GM19238 (cell line): ENCODE data around the gene ZBTB25.
"Not testable (repeated sequence)": the region's sequence is repeated elsewhere in the genome, so short reads cannot be mapped to it uniquely, and the experiment has no call there.

Source experiments
- DNase-seq: peaks from one replicate; pipeline ENCODE4 v3.0.0; 2011; ENCODE audit warnings: low spot score; ENCODE audit not compliant: insufficient read length

The ZBTB25 gene

DNA sequence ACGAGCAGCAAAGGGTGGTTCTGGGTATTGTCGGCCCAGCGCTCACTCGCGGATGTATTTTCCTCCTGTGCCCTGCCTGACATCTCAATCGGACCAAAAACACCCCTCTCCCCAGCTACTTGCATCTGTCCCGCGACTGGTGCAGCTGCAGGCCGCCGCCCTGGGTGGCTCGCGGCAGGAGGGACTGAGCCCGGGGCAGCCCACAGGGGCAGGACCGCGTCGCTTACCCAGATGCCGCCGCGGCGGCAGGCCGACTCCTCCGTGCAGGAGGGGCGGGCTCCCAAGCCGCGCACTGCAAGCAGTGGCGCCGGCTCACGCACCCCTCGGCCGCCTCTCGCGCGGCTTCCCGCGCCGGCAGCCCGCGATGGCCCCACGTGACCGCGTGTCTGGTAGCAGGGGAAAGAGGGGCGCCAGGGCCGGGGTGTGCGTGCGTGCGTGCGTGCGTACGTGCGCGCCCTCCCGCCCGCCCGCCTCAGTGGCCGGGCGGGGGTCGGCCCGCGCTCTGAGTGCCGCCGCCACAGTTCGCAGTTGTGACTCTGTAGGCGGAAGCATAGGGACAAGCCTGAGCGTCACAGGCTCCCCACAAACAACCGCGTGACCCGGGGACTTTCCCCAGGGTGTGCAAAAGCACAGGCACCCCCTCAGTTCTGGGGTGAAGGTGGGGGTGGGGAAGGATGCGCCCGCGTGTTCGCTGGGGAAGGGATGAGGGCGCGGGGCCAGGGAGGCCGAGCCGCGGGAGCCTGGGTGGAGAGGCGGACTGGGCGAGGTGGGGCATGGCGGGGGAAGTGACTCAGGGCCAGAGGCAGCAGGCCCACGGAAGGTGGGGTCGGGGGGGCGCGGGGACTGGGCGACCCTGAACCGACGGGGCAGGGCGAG lies at the start of gene ZBTB25:
Gene ZBTB25 (minus strand): TSS at position 405 of the 876 bp plus-strand sequence. CDS start 13,305 bp downstream, outside the sequence.
- DNase-seq, result peak; percentile 58

GRCh38 chr14:64550621-64551333 lies 47.1 kb upstream of the ZBTB25 start:
- DNase-seq, result no peak

DNA sequence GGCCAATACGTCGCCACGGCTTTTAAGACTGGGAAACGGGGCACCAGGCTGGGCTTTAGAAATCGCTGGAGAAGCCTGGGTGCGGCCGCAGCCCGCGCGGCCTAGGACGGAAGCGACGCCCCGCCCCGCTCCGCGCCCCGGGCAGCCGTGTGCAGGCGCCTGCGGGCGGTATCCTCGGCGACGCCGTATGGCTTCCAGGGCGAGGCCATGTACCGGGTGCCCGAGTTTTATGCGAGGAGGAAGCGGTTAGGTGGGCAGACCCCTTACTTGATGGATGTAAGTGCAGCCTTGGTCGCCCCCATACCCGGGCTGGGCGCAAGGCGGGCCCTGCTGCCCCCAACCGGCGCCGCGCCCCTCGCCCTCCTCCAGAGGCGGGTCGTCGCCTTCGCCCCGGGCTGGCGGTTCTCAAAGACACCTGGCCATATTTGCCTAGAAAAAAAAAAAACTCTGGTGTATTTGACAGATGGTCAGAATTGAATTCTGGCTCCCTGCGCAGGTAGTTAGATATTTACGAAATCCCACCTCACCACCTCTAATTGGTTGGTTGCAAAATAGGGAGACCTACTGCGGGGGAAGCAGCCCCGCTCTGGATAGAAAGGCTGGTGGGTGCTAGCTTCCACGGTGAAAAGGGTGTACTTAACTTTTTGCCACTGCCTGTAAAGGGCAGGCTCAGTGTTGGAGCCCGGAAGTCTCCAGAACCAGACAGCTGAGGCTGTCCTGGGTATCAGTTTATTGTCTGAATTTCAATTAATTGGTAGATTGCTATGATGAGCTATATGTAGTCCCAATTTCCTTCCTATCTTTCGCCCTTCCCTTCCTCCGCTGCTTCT lies 46.4 kb upstream of the ZBTB25 start, which contains the start of gene PPP1R36:
Gene PPP1R36 (plus strand): TSS at position 171 of the 830 bp plus-strand sequence. CDS start 37 bp downstream, at position 208.
- DNase-seq, result peak; percentile 26

GRCh38 chr14:64549016-64549415 lies 45.4 kb upstream of the ZBTB25 start:
- DNase-seq, result no peak

DNA sequence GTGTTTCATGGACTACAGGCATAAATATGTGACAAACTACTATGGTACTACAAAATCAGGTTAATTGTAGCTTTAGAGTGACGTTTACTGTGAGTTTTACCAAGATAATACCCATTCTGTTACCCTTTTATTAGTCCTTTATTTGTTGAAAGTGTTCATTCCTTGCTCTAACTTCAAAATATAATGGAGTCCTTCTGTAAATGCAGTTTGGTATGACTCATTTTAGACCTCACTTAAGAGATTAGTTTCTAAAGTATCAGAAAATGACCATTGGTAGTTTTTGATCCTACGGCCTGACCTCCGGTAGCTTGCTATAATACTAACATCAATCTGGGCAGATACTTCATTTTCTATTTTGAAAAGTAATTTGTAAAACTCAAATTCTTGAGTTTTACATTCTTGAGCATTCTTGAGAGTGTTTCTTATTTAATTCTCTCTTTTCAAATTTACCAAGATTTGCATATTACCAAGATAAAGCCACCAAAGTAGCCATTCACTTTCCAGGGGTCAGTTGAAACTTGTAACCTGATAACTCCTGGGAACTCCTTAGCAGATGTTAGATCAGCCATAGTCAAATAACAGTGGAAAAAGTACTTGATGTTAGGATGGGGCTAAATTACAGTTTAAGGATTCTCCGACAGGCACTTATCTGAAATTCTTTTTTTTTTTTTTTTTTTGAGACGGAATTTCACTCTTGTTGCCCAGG lies 41.1 kb upstream of the ZBTB25 start:
- no peak for DNase-seq

DNA sequence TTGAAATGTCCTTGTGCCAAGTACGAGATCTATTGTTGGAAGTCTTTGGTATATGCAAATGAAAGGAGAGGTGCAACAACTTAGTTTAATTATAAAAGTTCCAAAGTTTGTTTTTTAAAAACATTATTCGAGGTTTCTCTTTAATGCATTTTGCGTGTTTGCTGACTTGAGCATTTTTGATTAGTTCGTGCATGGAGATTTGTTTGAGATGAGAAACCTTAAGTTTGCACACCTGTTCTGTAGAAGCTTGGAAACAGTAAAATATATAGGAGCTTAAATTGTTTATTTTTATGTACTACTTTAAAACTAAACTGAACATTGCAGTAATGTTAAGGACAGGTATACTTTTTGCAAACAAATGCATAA lies 39.2 kb upstream of the ZBTB25 start:
- DNase-seq, result no peak

- no peak for DNase-seq
Observed at GRCh38 chr14:64541972-64542835, 38.6 kb upstream of the ZBTB25 start.

DNA sequence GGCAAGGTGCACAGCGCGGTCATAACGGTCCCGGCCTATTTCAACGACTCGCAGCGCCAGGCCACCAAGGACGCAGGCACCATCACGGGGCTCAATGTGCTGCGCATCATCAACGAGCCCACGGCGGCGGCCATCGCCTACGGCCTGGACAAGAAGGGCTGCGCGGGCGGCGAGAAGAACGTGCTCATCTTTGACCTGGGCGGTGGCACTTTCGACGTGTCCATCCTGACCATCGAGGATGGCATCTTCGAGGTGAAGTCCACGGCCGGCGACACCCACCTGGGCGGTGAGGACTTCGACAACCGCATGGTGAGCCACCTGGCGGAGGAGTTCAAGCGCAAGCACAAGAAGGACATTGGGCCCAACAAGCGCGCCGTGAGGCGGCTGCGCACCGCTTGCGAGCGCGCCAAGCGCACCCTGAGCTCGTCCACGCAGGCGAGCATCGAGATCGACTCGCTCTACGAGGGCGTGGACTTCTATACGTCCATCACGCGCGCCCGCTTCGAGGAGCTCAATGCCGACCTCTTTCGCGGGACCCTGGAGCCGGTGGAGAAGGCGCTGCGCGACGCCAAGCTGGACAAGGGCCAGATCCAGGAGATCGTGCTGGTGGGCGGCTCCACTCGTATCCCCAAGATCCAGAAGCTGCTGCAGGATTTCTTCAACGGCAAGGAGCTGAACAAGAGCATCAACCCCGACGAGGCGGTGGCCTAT lies 37.8 kb upstream of the ZBTB25 start:
- no peak for DNase-seq

GRCh38 chr14:64540208-64541202 lies 36.9 kb upstream of the ZBTB25 start, which contains the start of gene HSPA2:
HSPA2 (plus strand) TSS chr14:64540741; CDS start chr14:64540850, 109 bp downstream.
- peak; percentile 88 for DNase-seq

DNA sequence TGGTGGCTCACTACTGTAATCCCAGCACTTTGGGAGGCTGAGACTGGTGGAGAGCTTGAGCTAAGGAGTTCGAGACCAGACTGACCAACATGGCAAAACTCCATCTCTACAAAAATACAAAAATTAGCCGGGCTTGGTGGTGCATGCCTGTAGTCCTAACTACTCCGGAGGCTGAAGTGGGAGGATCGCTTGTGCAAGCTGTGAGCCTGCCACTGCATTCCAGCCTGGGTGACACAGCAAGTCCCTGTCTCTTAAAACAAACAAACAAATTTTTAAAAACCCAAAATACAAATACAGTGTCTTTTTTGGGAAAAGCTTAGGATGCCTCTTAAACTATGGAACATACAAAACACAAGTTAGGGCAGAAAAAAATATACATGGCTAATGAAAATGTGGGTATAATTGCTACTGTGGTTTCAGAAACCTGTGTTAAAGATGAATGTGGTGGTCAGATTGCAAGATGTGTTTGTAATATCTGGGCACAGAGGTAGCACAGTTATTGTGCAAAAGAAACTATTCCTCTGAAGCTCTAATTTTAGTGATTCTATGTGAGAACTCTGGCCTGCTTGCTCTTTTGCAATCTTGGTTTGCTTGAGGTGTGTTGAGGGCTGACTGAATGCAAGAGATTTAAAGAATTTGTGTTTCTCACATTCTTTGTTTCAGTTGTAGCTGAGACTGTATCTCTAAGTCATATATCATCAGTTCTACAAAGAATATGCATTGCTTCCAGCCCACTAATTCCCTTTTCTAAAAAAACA lies 33.0 kb upstream of the ZBTB25 start:
- DNase-seq, result no peak

DNA sequence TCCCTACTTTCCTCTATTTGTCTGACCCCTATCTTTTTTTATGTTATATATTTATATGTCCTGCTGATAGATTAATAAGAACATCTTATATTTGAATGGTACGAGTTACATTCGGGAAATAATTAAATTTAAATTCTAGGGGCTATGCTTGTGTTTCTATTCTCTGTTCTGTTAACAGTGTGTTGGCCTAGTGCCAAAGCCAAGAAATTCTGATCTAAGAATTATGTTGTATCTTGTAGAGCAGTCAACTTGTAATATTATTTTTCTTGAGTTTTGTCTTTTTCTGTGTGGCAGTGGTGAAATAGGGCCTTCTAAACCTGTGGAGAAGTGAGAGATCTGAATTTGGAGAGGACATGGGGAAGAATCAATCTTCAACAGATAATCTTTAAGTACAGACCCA lies 27.9 kb upstream of the ZBTB25 start:
- no peak for DNase-seq

GRCh38 chr14:64525354-64525753 lies 21.7 kb upstream of the ZBTB25 start:
- no peak for DNase-seq

DNA sequence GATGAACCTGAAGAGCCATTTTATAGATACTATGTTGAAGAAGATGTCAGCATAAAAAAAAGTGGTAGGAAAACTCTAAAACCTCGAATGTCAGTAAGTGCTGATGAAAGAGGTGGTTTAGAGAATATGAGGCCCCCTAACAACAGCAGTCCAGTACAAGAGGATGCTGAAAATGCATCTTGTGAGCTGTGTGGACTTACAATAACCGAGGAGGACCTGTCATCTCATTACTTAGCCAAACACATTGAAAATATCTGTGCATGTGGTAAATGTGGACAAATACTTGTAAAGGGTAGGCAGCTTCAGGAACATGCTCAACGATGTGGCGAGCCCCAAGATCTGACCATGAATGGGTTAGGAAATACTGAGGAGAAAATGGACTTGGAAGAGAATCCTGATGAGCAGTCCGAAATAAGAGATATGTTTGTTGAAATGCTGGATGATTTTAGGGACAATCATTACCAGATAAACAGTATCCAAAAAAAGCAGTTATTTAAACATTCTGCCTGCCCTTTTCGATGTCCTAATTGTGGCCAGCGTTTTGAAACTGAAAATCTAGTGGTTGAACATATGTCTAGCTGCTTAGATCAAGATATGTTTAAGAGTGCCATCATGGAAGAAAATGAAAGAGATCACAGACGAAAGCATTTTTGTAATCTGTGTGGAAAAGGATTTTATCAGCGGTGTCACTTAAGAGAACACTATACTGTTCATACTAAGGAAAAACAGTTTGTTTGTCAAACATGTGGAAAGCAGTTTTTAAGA lies 19.1 kb upstream of the ZBTB25 start:
- no peak for DNase-seq

DNA sequence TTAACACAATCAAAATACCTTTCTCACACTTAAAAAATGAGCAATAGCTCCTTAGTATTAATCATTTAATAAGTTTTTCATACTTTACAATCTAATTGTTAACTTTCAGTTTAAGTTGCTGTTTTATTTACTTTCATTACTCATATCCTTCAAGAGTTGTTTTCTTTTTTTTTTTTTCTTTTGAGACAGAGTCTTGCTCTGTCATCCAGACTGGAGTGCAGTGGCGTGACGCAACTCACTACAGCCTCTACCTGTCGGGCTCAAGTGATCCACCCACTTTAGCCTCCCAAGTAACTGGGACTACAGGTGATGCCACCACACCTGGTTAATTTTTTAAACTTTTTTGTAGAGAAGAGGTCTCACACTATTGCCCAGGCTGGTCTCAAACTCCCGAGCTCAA lies 17.1 kb upstream of the ZBTB25 start:
- no peak for DNase-seq

- no peak for DNase-seq
Observed at GRCh38 chr14:64518229-64518628, 14.6 kb upstream of the ZBTB25 start.

GRCh38 chr14:64517667-64518066 lies 14.0 kb upstream of the ZBTB25 start:
- not testable (repeated sequence) for DNase-seq

- DNase-seq, result no peak
Observed at GRCh38 chr14:64516969-64517368, 13.3 kb upstream of the ZBTB25 start.
